K562 (cell line): ENCODE measurements around the gene ZNF358. TPM values are rescaled to one million over a fixed set of nuclear protein-coding genes. Genes with fewer than 3 reads are reported as not detected.
A peak's percentile ranks its signal among the peaks of the same experiment; 100 is the strongest.

Experiments
- ASH1L ChIP-seq: fragments of 450-650 bp; IDR thresholded peaks from 2 replicates; pipeline ENCODE4 v1.6.1; 2018; ENCODE audit warnings: borderline replicate concordance, mild to moderate bottlenecking, low read depth; ENCODE audit not compliant: partially characterized antibody
- BDP1 ChIP-seq: IDR thresholded peaks from 3 replicates; pipeline ENCODE4 v1.6.1; 2011; ENCODE audit not compliant: insufficient read length, insufficient read depth
- GABPB1 ChIP-seq: sonication (generic); formaldehyde crosslinking; IDR thresholded peaks from 2 replicates; pipeline ENCODE4 v1.8.0; 2022; ENCODE audit warnings: mild to moderate bottlenecking, missing genetic modification reagents
- HDAC8 ChIP-seq: fragments of 450-650 bp; IDR thresholded peaks from 2 replicates; pipeline ENCODE4 v1.6.1; 2016; ENCODE audit warnings: mild to moderate bottlenecking, missing genetic modification characterization, moderate library complexity, missing compliant biosample characterization
- HOXB6 ChIP-seq: fragments of 250-450 bp; sonication (Bioruptor Pico); IDR thresholded peaks from 2 replicates; pipeline ENCODE4 v1.5.1; 2022; ENCODE audit warnings: mild to moderate bottlenecking, borderline replicate concordance
- KDM1A ChIP-seq, 2 experiments: fragments of 450-650 bp; IDR thresholded peaks; 2 replicates each; pipeline ENCODE4 v1.6.1; 2016; ENCODE audit warnings: mild to moderate bottlenecking in 2 of 2
- LCOR ChIP-seq: sonication (generic); formaldehyde crosslinking; IDR thresholded peaks from 2 replicates; pipeline ENCODE4 v1.8.0; 2022; ENCODE audit warnings: mild to moderate bottlenecking, missing genetic modification reagents
- MAFG ChIP-seq: fragments of 450-650 bp; conservative IDR thresholded peaks from 2 replicates; pipeline ENCODE4 v1.6.1; 2016; ENCODE audit warnings: missing genetic modification characterization, missing compliant biosample characterization
- MAX ChIP-seq: sonication (generic); formaldehyde crosslinking; IDR thresholded peaks from 2 replicates; pipeline ENCODE4 v1.9.0; 2022; ENCODE audit warnings: mild to moderate bottlenecking, missing genetic modification reagents
- MNT ChIP-seq, 2 experiments: fragments of 450-650 bp; conservative IDR thresholded peaks; 2 replicates each; pipeline ENCODE4 v1.6.1; 2017; ENCODE audit warnings: mild to moderate bottlenecking in 2 of 2, moderate library complexity in 2 of 2
- MYNN ChIP-seq, 2 experiments: sonication (generic); formaldehyde crosslinking in 1 of 2; IDR thresholded peaks; 2 replicates each; pipeline versions ENCODE4 v1.5.0 to v1.6.1; 2016 to 2020; ENCODE audit warnings: antibody characterized with exemption in 1 of 2, missing genetic modification reagents in 1 of 2
- NCOA1 ChIP-seq: fragments of 450-650 bp; IDR thresholded peaks from 2 replicates; pipeline ENCODE4 v1.6.1; 2016; ENCODE audit warnings: low read depth
- PPARD ChIP-seq: fragments of 250-450 bp; sonication (Bioruptor Pico); IDR thresholded peaks from 2 replicates; pipeline ENCODE4 v1.8.0; 2022; ENCODE audit warnings: inconsistent platforms, mild to moderate bottlenecking, moderate library complexity
- RBFOX2 ChIP-seq: fragments of 200-400 bp; formaldehyde crosslinking; IDR thresholded peaks from 2 replicates; pipeline ENCODE4 v1.6.1; 2017; ENCODE audit warnings: low read depth, mild to moderate bottlenecking, low read length, moderate library complexity
- SAP30 ChIP-seq: fragments of 200-600 bp; sonication (generic); IDR thresholded peaks from 2 replicates; pipeline ENCODE4 v1.6.1; 2012; ENCODE audit warnings: borderline replicate concordance, low read depth, mild to moderate bottlenecking, moderate library complexity, low read length, control low read depth, inconsistent platforms; ENCODE audit not compliant: insufficient read depth, poor library complexity, severe bottlenecking
- SRSF1 ChIP-seq: fragments of 200-400 bp; formaldehyde crosslinking; IDR thresholded peaks from 2 replicates; pipeline ENCODE4 v1.6.1; 2017; ENCODE audit warnings: mild to moderate bottlenecking, low read depth, low read length, moderate library complexity
- TAF1 ChIP-seq: IDR thresholded peaks from 2 replicates; pipeline ENCODE4 v1.6.1; 2011; ENCODE audit warnings: mild to moderate bottlenecking, low read length, moderate library complexity; ENCODE audit not compliant: insufficient read depth, control insufficient read depth, severe bottlenecking; ENCODE audit errors: extremely low read depth
- ZBTB5 ChIP-seq: fragments of 450-650 bp; IDR thresholded peaks from 2 replicates; pipeline ENCODE4 v1.6.1; 2017; ENCODE audit warnings: antibody characterized with exemption
- ZNF12 ChIP-seq: sonication (generic); formaldehyde crosslinking; IDR thresholded peaks from 2 replicates; pipeline ENCODE4 v1.4.0; 2020; ENCODE audit warnings: mild to moderate bottlenecking, missing genetic modification reagents
- ZNF561 ChIP-seq: fragments of 450-650 bp; formaldehyde crosslinking; conservative IDR thresholded peaks from 2 replicates; pipeline ENCODE4 v1.4.0; 2020; ENCODE audit warnings: mild to moderate bottlenecking, moderate library complexity
- ZNF699 ChIP-seq: fragments of 250-450 bp; sonication (Bioruptor Pico); IDR thresholded peaks from 2 replicates; pipeline ENCODE4 v1.8.0; 2021; ENCODE audit warnings: mild to moderate bottlenecking, moderate library complexity; ENCODE audit not compliant: insufficient replicate concordance
- polyA plus RNA-seq, 8 experiments: library from polyadenylated mRNA; depleted of rRNA in 4 of 8; stranded (reverse) in 5 of 8; unstranded in 3 of 8; fragments of >200 nt; fragmentation: Nextera tagmentation in 2 of 8; fragmentation: Illumina TruSeq in 1 of 8; extraction: Ambion mirVana in 2 of 8; extraction: Trizol in 1 of 8; gene quantifications; 2 replicates each; pipeline versions ENCODE4 v1.2.1 to v1.2.3, GENCODE V29; 2011 to 2014; ENCODE audit warnings: inconsistent platforms in 1 of 8, missing spikeins in 1 of 8
- total RNA-seq, 7 experiments: library from RNA; depleted of rRNA in 6 of 7; stranded (reverse); fragments of >200 nt in 6 of 7; fragmentation: Illumina TruSeq in 2 of 7; extraction: Trizol in 2 of 7; gene quantifications; 2 replicates each; pipeline versions ENCODE4 v1.2.1 to v1.2.3, GENCODE V29; 2011 to 2021; ENCODE audit warnings: low replicate concordance in 1 of 7
- TF ChIP-seq, protein P1 (sequence below), 2 experiments: fragments of 200-800 bp in 1 of 2; sonication (Bioruptor generic) in 1 of 2; sonication (generic) in 1 of 2; formaldehyde crosslinking in 1 of 2; IDR thresholded peaks in 1 of 2; conservative IDR thresholded peaks in 1 of 2; 2 replicates each; pipeline versions ENCODE4 v1.5.0 to v1.6.1; 2016 to 2020; ENCODE audit warnings: missing compliant biosample characterization in 1 of 2, missing genetic modification characterization in 1 of 2, missing genetic modification reagents in 1 of 2

The ZNF358 gene
- total and polyA plus RNA-seq, 9 of the 15 experiments (the other 6 are each of a cell fraction or from before 2014, with no cell fraction given) = 0.04 to 17.2 (median 4.9) TPM

GRCh38 chr19:7562646-7563393, 46.9 kb downstream of the ZNF358 start (continued):
- TF ChIP-seq MNT (conservative IDR thresholded peaks at IDR 0.05) = peak; percentile 48 to 75
- TF ChIP-seq ZNF561 (CRISPR knock-in tag) = no peak
- no peak; the same call in 1 of the 2 replicates for TF ChIP-seq MAFG
- no peak for TF ChIP-seq PPARD (CRISPR knock-in tag)
- no peak for TF ChIP-seq ZBTB5
- no peak for TF ChIP-seq BDP1
- no peak for TF ChIP-seq RBFOX2
- no peak for TF ChIP-seq HOXB6 (CRISPR knock-in tag)
- TF ChIP-seq GABPB1 (CRISPR knock-in tag) = peak; percentile 91
- peak; percentile 100 for TF ChIP-seq NCOA1
- peak; percentile 96 for TF ChIP-seq LCOR (CRISPR knock-in tag)
- peak; percentile 84 for TF ChIP-seq SAP30
- TF ChIP-seq HDAC8 (tag) = 0 out of 2 replicates have a peak, but pooled peaks have one; percentile 30
- no peak for TF ChIP-seq ASH1L
- TF ChIP-seq ZNF12 (CRISPR knock-in tag) = peak; percentile 92
- TF ChIP-seq TAF1 = no peak
- TF ChIP-seq KDM1A (IDR thresholded peaks at IDR 0.05) = no peak
- TF ChIP-seq, protein P1, sequence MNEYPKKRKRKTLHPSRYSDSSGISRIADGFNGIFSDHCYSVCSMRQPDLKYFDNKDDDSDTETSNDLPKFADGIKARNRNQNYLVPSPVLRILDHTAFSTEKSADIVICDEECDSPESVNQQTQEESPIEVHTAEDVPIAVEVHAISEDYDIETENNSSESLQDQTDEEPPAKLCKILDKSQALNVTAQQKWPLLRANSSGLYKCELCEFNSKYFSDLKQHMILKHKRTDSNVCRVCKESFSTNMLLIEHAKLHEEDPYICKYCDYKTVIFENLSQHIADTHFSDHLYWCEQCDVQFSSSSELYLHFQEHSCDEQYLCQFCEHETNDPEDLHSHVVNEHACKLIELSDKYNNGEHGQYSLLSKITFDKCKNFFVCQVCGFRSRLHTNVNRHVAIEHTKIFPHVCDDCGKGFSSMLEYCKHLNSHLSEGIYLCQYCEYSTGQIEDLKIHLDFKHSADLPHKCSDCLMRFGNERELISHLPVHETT (CRISPR knock-in tag; conservative IDR thresholded peaks at IDR 0.05 in 1 of 2, IDR thresholded peaks at IDR 0.05 in 1 of 2) = peak; percentile 94 to 99
- no peak for TF ChIP-seq MYNN (IDR thresholded peaks at IDR 0.05)
- peak; percentile 97 for TF ChIP-seq MYNN (CRISPR knock-in tag; IDR thresholded peaks at IDR 0.05)
- peak; percentile 75; the same call in 1 of the 2 replicates for TF ChIP-seq MAX (CRISPR knock-in tag)
- no peak for TF ChIP-seq SRSF1
- TF ChIP-seq ZNF699 = no peak
